Stimulated activated CD4-positive, alpha-beta T cell treated with anti-CD3 and anti-CD28 coated beads, Interleukin-4, amount 100 ng/mL, for 24 hours (primary cell): Measurements from ENCODE around the gene NCK2.
"Not testable (repeated sequence)": the region's sequence is repeated elsewhere in the genome, so short reads cannot be mapped to it uniquely, and the experiment has no call there.

Source experiments
- DNase-seq: peaks from one replicate; pipeline ENCODE4 v3.0.0-alpha.2; 2020

NCK2 gene

GRCh38 chr2:105737980-105738657 lies 6.6 kb upstream of the NCK2 start:
- no peak for DNase-seq

- DNase-seq = no peak
These were observed 6.0 kb upstream of the NCK2 start for GRCh38 chr2:105738658-105739241.

- no peak for DNase-seq
These were observed 5.3 kb upstream of the NCK2 start for GRCh38 chr2:105739426-105739825.

GRCh38 chr2:105739944-105740530 lies 4.7 kb upstream of the NCK2 start:
- DNase-seq = no peak

GRCh38 chr2:105741174-105741573 lies 3.5 kb upstream of the NCK2 start:
- no peak for DNase-seq

GRCh38 chr2:105741617-105742016 lies 3.1 kb upstream of the NCK2 start:
- DNase-seq = no peak

GRCh38 chr2:105744091-105744908 lies 412 bp upstream of the NCK2 start:
- peak; percentile 62 for DNase-seq

GRCh38 chr2:105746177-105747080 lies 1.7 kb downstream of the NCK2 start:
- peak; percentile 92 for DNase-seq

- no peak for DNase-seq
These were observed 2.7 kb downstream of the NCK2 start for GRCh38 chr2:105747254-105747894.

- DNase-seq = no peak
These were observed 3.3 kb downstream of the NCK2 start for GRCh38 chr2:105747991-105748390.

- DNase-seq = no peak
These were observed 3.9 kb downstream of the NCK2 start for GRCh38 chr2:105748566-105748965.

- peak; percentile 55 for DNase-seq
These were observed 5.1 kb downstream of the NCK2 start for GRCh38 chr2:105749583-105750400.

GRCh38 chr2:105750735-105751134 lies 6.0 kb downstream of the NCK2 start:
- no peak for DNase-seq

- no peak for DNase-seq
These were observed 6.6 kb downstream of the NCK2 start for GRCh38 chr2:105751272-105751671.

- no peak for DNase-seq
These were observed 8.1 kb downstream of the NCK2 start for GRCh38 chr2:105752691-105753358.

- no peak for DNase-seq
These were observed 8.7 kb downstream of the NCK2 start for GRCh38 chr2:105753380-105753779.

GRCh38 chr2:105754011-105754410 lies 9.3 kb downstream of the NCK2 start:
- peak; percentile 57 for DNase-seq

- no peak for DNase-seq
These were observed 10.3 kb downstream of the NCK2 start for GRCh38 chr2:105754994-105755393.

GRCh38 chr2:105755895-105756294 lies 11.2 kb downstream of the NCK2 start:
- DNase-seq = no peak

- DNase-seq = no peak
These were observed 11.7 kb downstream of the NCK2 start for GRCh38 chr2:105756435-105756834.

- DNase-seq = not testable (repeated sequence)
These were observed 12.2 kb downstream of the NCK2 start for GRCh38 chr2:105756865-105757264.
